B cell (primary cell): ENCODE measurements around the gene ZC3H18. TPM values are rescaled to one million over a fixed set of nuclear protein-coding genes. Genes with fewer than 3 reads are reported as not detected.
A peak's percentile ranks its signal among the peaks of the same experiment; 100 is the strongest.

Experiments used
- ATAC-seq: fragments of 200-7000 bp; cut with Tn5 transposase; one replicate; pipeline ENCODE4 v1.10.0; 2021; ENCODE audit warnings: low read depth, mild to moderate bottlenecking, moderate number of reproducible peaks, moderate library complexity
- CTCF ChIA-PET: fragments of 350-600 bp; sonication (Branson Sonifier 250); formaldehyde crosslinking; loops from one replicate; lab custom pipeline; 2021; ENCODE audit warnings: antibody characterized with exemption, inconsistent platforms; lab: Charles Lee
- POLR2A ChIA-PET: fragments of 350-600 bp; sonication (Branson Sonifier 250); formaldehyde crosslinking; loops from one replicate; lab custom pipeline; 2021; ENCODE audit warnings: antibody characterized with exemption; lab: Charles Lee
- DNase-seq: peaks from one replicate; pipeline ENCODE4 v3.0.0; 2013
- H2AFZ ChIP-seq: 2 replicates; pipeline ENCODE4 v1.6.1; 2012; ENCODE audit warnings: mild to moderate bottlenecking, low read depth, low read length; ENCODE audit not compliant: insufficient read depth, poor library complexity, severe bottlenecking
- H3K27ac ChIP-seq, 2 donors: 1 replicate in 1 of 2; 2 replicates in 1 of 2; pipeline ENCODE4 v1.5.1; 2012 to 2013; ENCODE audit warnings: low read length in 2 of 2, mild to moderate bottlenecking in 2 of 2, moderate library complexity in 1 of 2
- H3K27me3 ChIP-seq, 4 experiments: fragments of 200-600 bp in 1 of 4; sonication (generic) in 1 of 4; replicated peaks in 1 of 4; 1 replicate in 2 of 4; 2 replicates in 2 of 4; pipeline versions ENCODE4 v1.6.1 to v1.7.0; 2013 to 2016; ENCODE audit warnings: low read length in 3 of 4, mild to moderate bottlenecking in 2 of 4, mixed read lengths in 1 of 4, moderate library complexity in 1 of 4; ENCODE audit not compliant: insufficient read depth in 4 of 4, control insufficient read depth in 3 of 4; ENCODE audit errors: control extremely low read depth in 1 of 4
- H3K36me3 ChIP-seq, 2 experiments: replicated peaks in 1 of 2; 1 replicate in 1 of 2; 2 replicates in 1 of 2; pipeline versions ENCODE4 v1.6.1 to v1.7.1; 2013; ENCODE audit warnings: low read length in 1 of 2; ENCODE audit not compliant: insufficient read depth in 2 of 2, control insufficient read depth in 1 of 2; ENCODE audit errors: control extremely low read depth in 1 of 2, extremely low read depth in 1 of 2
- H3K4me1 ChIP-seq, 2 donors: fragments of 200-600 bp in 1 of 2; sonication (generic) in 1 of 2; 1 replicate in 1 of 2; 2 replicates in 1 of 2; pipeline versions ENCODE4 v1.5.1 to v1.6.1; 2013 to 2017; ENCODE audit warnings: low read length in 2 of 2; ENCODE audit not compliant: control insufficient read depth in 2 of 2, insufficient read depth in 2 of 2
- H3K4me2 ChIP-seq: replicated peaks from 2 replicates; pipeline ENCODE3; 2012; ENCODE audit warnings: mild to moderate bottlenecking, low read depth, low read length; ENCODE audit not compliant: poor library complexity, severe bottlenecking
- H3K4me3 ChIP-seq, 5 experiments: fragments of 200-600 bp in 1 of 5; sonication (generic) in 1 of 5; 1 replicate in 3 of 5; 2 replicates in 2 of 5; pipeline versions ENCODE4 v1.5.1 to v1.7.0; 2011 to 2016; ENCODE audit warnings: low read length in 4 of 5, mild to moderate bottlenecking in 4 of 5, low read depth in 2 of 5, control low read depth in 1 of 5, moderate library complexity in 1 of 5; ENCODE audit not compliant: insufficient read depth in 1 of 5; ENCODE audit errors: control extremely low read depth in 1 of 5, extremely low read depth in 1 of 5
- H3K79me2 ChIP-seq: fragments of 200-600 bp; sonication (generic); one replicate; pipeline ENCODE4 v1.6.0; 2016; ENCODE audit warnings: low read length; ENCODE audit not compliant: control insufficient read depth, insufficient read depth
- H3K9ac ChIP-seq: fragments of 200-600 bp; sonication (generic); 2 replicates; pipeline ENCODE4 v1.6.1; 2017; ENCODE audit warnings: mild to moderate bottlenecking, low read length, moderate library complexity
- H3K9me3 ChIP-seq, 3 donors: one replicate each; pipeline versions ENCODE4 v1.6.1 to v1.7.1; 2013; ENCODE audit warnings: low read length in 2 of 3; ENCODE audit not compliant: control insufficient read depth in 2 of 3, insufficient read depth in 1 of 3; ENCODE audit errors: control extremely low read depth in 1 of 3
- H4K20me1 ChIP-seq: 2 replicates; pipeline ENCODE4 v1.6.0; 2012; ENCODE audit warnings: mild to moderate bottlenecking, low read length; ENCODE audit not compliant: insufficient read depth, control insufficient read depth, poor library complexity, severe bottlenecking
- H3K27ac Mint-ChIP-seq: one replicate; pipeline ENCODE4 v1.8.0; 2021; ENCODE audit warnings: mixed read lengths
- H3K27me3 Mint-ChIP-seq: one replicate; pipeline ENCODE4 v1.8.0; 2021; ENCODE audit warnings: mixed read lengths
- H3K4me1 Mint-ChIP-seq: one replicate; pipeline ENCODE4 v1.8.0; 2021; ENCODE audit warnings: mixed read lengths
- H3K4me3 Mint-ChIP-seq: one replicate; pipeline ENCODE4 v1.8.0; 2021; ENCODE audit warnings: mixed read lengths
- H3K9me3 Mint-ChIP-seq: one replicate; pipeline ENCODE4 v1.8.0; 2022; ENCODE audit warnings: mixed read lengths; ENCODE audit not compliant: insufficient read depth
- EZH2 ChIP-seq: IDR thresholded peaks from 2 replicates; pipeline ENCODE4 v1.6.1; 2012; ENCODE audit warnings: borderline replicate concordance, low read depth, mild to moderate bottlenecking, moderate library complexity, low read length; ENCODE audit not compliant: insufficient read depth, poor library complexity, severe bottlenecking
- WGBS: methylation state at CpG from one replicate; pipeline ENCODE4 v1.1.5; 2013; ENCODE audit warnings: missing lambda C conversion rate; ENCODE audit not compliant: insufficient coverage; 5-methylcytosine and 5-hydroxymethylcytosine counted together
- intact Hi-C: fragments of 100-400 bp; cut with micrococcal nuclease; formaldehyde crosslinking; loops from one replicate; pipeline ENCODE4 v1.10.0; 2022
- polyA plus RNA-seq: library from polyadenylated mRNA; depleted of rRNA; stranded (reverse); fragments of >200 nt; gene quantifications from 2 replicates; pipeline ENCODE4 v1.2.3, GENCODE V29; 2012
- total RNA-seq, 2 donors: library from RNA; stranded (reverse); fragments of 120-200 nt in 1 of 2; gene quantifications; 1 replicate in 1 of 2; 2 replicates in 1 of 2; pipeline versions ENCODE4 v1.2.3 to v1.2.4, GENCODE V29; 2013 to 2022
- TF ChIP-seq, protein P1 (sequence below): fragments of 200-600 bp; IDR thresholded peaks from one replicate; pipeline ENCODE4 v1.8.0; 2022; ENCODE audit warnings: antibody characterized with exemption, mild to moderate bottlenecking

The ZC3H18 gene
- total and polyA plus RNA-seq, 2 donors (not counting 1 experiment from before 2014, with no cell fraction given): 40.4 to 74.2 TPM

DNA sequence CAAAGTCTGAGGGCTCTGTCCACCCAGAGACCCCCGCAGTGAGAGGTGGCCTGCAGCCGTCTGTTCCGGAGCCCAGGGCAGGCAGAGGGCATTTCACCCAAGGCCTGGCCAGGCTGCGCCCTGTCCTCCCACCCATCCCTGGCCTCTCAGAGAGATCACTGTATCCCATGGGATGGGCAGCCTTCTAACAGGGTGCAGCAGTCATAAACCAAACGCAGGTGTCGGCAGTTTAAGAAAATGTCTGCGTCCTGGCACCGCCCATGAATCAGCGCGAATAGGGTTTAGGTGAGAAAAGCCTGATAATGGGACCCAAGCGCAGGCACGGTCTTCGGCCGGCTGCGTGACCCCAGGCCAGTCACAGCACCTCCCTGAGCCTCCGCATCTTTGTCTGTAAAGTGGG, 75.3 kb downstream of the ZC3H18 start:
- peak overlapping the region; percentile 41 for H3K27ac Mint-ChIP-seq
- POLR2A ChIA-PET: interaction anchor here (1.1 kb wide), 1 partner anchor 10 kb away, joined by 3 read pairs; no protein-coding TSS in a partner anchor
- Histone ChIP-seq H3K4me2 (no peak overlapping the region), H3K9ac (no peak overlapping the region), H3K36me3 (peaks cover 0 to 68% of the 10 kb centered on the region in 2 experiments), H3K79me2 (peaks cover 65% of the 10 kb centered on the region), H3K27ac (no peak overlapping the region), H3K4me3 (no peak overlapping the region), H3K4me1 (peaks cover 44 to 63% of the 10 kb centered on the region in 2 donors), H3K9me3 (peaks cover 0 to 11% (median 0%) of the 10 kb centered on the region in 3 donors), H2AFZ (no peak overlapping the region), H3K27me3 (no peaks in the 10 kb centered on the region), H4K20me1 (peaks cover 98% of the 10 kb centered on the region)
- CTCF ChIA-PET: interaction anchor here (1.7 kb wide), 1 partner anchor 92 kb away, joined by 5 read pairs; no protein-coding TSS in a partner anchor
- H3K4me1 Mint-ChIP-seq: peaks cover 65% of the 10 kb centered on the region
- intact Hi-C loops: no loop called here
- DNase-seq (no peak), ATAC-seq (no peak)
- no peak overlapping the region for H3K4me3 Mint-ChIP-seq
- no peaks in the 10 kb centered on the region for H3K9me3 Mint-ChIP-seq
- TF ChIP-seq, protein P1, sequence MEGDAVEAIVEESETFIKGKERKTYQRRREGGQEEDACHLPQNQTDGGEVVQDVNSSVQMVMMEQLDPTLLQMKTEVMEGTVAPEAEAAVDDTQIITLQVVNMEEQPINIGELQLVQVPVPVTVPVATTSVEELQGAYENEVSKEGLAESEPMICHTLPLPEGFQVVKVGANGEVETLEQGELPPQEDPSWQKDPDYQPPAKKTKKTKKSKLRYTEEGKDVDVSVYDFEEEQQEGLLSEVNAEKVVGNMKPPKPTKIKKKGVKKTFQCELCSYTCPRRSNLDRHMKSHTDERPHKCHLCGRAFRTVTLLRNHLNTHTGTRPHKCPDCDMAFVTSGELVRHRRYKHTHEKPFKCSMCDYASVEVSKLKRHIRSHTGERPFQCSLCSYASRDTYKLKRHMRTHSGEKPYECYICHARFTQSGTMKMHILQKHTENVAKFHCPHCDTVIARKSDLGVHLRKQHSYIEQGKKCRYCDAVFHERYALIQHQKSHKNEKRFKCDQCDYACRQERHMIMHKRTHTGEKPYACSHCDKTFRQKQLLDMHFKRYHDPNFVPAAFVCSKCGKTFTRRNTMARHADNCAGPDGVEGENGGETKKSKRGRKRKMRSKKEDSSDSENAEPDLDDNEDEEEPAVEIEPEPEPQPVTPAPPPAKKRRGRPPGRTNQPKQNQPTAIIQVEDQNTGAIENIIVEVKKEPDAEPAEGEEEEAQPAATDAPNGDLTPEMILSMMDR: no peak
- TF ChIP-seq EZH2: no peak
- no peaks in the 10 kb centered on the region for H3K27me3 Mint-ChIP-seq
- 95% methylated on average over 16 of the region's 16 CpGs for WGBS

DNA sequence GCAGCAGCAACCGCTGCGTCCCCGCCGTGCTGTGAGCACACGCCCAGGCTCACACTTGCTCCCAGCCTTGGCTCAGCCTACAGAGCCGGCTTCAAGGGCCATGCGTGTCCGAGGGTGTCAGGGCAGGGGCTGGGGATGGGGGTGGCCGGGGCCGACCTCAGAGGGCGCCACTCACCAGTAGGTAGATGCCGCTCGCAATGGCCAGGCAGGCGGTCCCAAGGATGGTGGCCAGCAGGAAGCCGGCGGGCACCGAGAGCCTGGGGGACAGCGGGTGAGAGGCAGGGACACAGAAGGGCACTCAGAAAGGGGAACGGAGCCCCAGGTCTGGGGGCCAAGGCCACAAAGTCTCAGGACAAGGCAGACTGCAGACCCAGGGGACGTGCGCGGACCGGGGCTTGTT, 75.7 kb downstream of the ZC3H18 start:
- H3K79me2 ChIP-seq: peaks cover 70% of the 10 kb centered on the region
- H2AFZ ChIP-seq: no peak overlapping the region
- peaks cover 0 to 9% (median 0%) of the 10 kb centered on the region in 3 donors for H3K9me3 ChIP-seq
- ChIA-PET CTCF (no interaction called here), POLR2A (no interaction called here)
- Mint-ChIP-seq H3K4me3 (no peak overlapping the region), H3K27ac (peak overlapping the region; percentile 65), H3K4me1 (peaks cover 62% of the 10 kb centered on the region), H3K27me3 (no peaks in the 10 kb centered on the region), H3K9me3 (no peaks in the 10 kb centered on the region)
- WGBS: 91% methylated on average over 19 of the region's 23 CpGs
- ATAC-seq: no peak
- H3K36me3 ChIP-seq: peaks cover 0 to 68% of the 10 kb centered on the region in 2 experiments
- H3K4me3 ChIP-seq: no peak overlapping the region
- H3K4me1 ChIP-seq: peaks cover 39 to 58% of the 10 kb centered on the region in 2 donors
- peaks cover 98% of the 10 kb centered on the region for H4K20me1 ChIP-seq
- H3K27me3 ChIP-seq: no peaks in the 10 kb centered on the region
- no peak overlapping the region for H3K27ac ChIP-seq
- no peak overlapping the region for H3K9ac ChIP-seq
- H3K4me2 ChIP-seq: no peak overlapping the region
- TF ChIP-seq EZH2: no peak
- TF ChIP-seq, protein P1: no peak
- DNase-seq: no peak
- intact Hi-C loops: no loop called here
